Right renal cortex interstitium (tissue), 3 donors: Measurements from ENCODE around the gene CMTM7. TPM values are rescaled to one million over a fixed set of nuclear protein-coding genes. Genes with fewer than 3 reads are reported as not detected.

Experiments used
- DNase-seq, 3 donors: peaks; one replicate each; pipeline ENCODE4 v3.0.0-alpha.2; 2013; ENCODE audit warnings: low read depth in 3 of 3, low spot score in 2 of 3
- polyA plus RNA-seq, 3 donors: library from polyadenylated mRNA; unstranded; fragments of 120-200 nt; gene quantifications; one replicate each; pipeline ENCODE4 v1.2.1, GENCODE V29; 2013; ENCODE audit not compliant: insufficient read length in 3 of 3

Gene CMTM7, protein sequence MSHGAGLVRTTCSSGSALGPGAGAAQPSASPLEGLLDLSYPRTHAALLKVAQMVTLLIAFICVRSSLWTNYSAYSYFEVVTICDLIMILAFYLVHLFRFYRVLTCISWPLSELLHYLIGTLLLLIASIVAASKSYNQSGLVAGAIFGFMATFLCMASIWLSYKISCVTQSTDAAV
- polyA plus RNA-seq = 10 to 100 TPM; 42.3 to 47.7 (median 43.8) TPM

DNA sequence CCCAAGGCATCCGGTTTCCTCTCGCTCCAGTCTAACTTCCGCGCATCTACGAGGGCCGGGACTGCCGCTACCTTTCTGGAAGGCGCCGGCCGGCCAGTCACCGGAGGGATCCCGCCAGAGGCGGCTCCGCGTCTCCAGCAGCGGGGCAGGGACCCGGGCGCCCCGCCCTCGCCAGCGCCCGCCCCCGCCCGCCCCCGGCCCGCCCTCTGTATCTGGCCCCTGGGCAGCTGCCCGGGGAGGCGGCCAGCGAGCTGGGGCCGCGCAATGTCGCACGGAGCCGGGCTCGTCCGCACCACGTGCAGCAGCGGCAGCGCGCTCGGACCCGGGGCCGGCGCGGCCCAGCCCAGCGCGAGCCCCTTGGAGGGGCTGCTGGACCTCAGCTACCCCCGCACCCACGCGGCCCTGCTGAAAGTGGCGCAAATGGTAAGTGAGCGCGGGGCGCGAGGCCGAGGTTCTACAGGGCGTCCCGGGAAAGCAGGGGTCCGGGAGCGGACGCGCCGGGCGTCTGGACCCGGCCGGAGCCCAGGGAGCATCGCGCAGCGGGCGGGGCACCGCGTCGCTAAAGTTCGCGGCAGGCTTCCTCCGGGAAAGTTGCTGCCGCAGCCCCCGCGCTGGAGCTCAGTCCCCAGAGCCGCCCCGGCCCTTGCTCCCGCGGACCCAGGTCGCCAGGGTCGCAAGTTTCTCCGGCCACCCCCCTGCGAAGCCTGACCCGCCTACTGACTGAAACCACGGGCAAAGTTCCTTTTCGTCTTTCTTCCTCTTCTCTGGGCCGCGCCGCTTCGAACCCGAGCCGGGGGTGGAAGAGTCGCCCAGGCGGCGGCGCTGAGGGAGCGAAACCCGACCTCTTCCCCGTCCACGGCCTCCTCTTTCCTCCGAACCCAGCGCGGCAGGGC, at the start of gene CMTM7:
Gene CMTM7, plus strand, starts transcription at position 211 of the 893 bp plus-strand sequence. Its CDS starts 54 bp downstream, at position 265.
- DNase-seq = peak in 1 of 3 donors; percentile 57

- DNase-seq = no peak
Observed at GRCh38 chr3:32347343-32348125, 44.1 kb upstream of the CMTM7 start.

- no peak for DNase-seq
Observed at GRCh38 chr3:32349184-32349583, 42.5 kb upstream of the CMTM7 start.

GRCh38 chr3:32352563-32352962, 39.1 kb upstream of the CMTM7 start:
- no peak for DNase-seq

DNA sequence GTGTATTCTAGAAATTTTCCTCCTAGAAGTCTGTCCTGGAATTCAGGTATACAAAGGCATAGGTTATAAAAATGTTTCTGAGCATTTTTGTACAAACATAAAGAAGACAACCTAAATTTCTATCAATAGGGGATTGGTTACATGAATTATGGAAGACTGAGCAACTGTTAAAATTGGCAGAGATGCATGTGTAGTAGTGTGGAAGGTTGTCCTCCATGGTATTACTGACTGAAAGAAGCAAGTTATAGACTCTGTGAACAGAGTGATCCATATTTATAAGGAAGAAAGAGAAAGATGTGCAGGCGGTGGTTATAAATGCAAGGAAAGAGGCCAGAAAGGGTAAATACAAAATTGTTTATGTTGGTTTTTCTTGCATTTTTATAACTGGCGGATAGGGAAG, 38.3 kb upstream of the CMTM7 start:
- DNase-seq = no peak

GRCh38 chr3:32354362-32354778, 37.3 kb upstream of the CMTM7 start:
- no peak for DNase-seq

GRCh38 chr3:32355751-32356291, 35.8 kb upstream of the CMTM7 start:
- no peak for DNase-seq

DNA sequence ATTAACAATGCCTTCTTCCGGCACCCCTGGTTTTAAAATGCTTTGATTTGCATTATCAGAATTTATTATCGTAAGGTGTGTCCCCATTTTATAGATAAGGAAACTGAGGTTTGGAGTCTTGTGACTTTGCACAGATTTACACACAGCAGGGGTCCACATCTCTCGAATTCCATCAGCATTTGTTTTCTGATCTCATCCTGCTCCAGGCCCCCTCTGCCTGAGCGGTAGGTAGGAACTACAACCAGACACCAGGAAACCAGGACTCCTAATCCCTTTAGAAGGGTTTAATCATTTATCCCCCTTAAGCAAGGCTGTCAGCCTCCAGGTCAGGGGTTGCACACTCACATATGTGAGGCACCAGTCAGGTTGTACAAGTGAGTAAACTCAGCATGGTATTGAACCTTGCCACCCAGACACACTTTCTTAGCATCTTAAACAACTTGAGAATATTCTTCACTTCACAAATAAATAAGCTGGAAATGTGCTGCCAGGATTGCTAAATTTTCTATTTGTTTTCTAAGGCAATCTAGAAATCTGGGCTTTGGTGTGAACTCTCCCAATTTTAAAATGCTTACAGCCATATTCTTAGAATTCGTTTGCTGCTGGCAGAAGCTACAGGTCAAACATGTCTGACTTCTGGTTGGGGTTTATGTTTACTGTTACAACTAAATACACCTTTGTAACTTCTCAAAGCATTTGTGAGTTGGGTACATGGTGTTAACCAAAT, 31.7 kb upstream of the CMTM7 start:
- DNase-seq = no peak

- DNase-seq = no peak
Observed at GRCh38 chr3:32360493-32360827, 31.2 kb upstream of the CMTM7 start.

DNA sequence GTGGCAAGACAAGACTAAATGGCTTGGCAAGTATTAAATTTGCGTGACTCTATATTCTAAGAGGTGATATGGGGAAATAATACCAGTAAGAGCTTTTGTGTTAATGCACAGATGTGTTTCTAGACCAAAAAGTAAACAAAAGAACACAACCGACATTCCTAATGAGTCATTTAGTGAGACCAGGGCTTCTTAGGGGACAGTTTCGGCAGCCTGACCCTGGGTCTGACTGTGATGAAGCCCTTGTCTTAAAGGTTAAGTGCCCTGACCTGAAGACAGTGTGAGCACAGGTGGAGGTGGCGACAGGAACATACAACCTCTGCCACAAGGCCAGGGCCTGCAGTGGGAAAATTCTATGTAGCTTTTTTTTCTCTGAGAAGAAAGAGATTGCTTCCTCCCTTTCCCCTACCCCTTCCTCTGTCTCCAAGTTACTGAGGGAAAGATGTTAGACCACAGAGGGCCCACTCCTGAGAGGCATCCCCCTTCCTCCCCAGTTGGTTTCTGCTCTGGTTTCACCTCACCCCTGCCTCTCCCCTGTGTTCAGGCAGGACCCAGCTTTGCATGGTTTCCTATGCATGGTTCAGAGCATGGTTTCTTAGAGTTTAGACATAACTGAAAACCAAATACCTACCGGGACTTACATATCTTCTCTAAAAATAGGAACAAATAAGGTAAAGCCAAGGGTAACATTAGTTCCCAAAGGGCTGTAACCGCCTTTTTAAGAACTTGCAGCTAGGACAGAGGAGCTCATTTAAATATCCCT, 24.8 kb upstream of the CMTM7 start:
- DNase-seq = no peak

GRCh38 chr3:32367442-32367841, 24.2 kb upstream of the CMTM7 start:
- DNase-seq = no peak

- no peak for DNase-seq
Observed at GRCh38 chr3:32371461-32372212, 20.0 kb upstream of the CMTM7 start.

GRCh38 chr3:32372213-32372490, 19.5 kb upstream of the CMTM7 start:
- DNase-seq = no peak

GRCh38 chr3:32373276-32373675, 18.4 kb upstream of the CMTM7 start:
- no peak for DNase-seq

DNA sequence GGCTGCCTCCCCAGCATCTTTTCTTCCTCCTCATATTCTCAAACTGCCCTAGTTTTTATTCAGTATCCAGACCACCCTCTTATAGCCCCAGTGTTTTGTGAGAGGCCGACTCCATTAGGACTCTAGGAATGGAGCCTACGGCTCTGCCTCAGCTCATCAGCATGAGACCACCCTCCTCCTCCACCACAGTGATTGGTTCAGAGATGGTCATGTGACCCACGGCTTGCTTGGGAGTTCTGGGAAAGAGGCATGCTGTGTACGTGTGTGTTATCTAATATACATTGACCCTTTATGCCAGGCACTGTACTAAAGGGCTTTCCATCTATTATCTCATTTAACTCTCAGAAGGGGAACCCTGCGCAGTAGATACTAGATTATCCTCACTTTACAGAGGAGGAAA, 17.8 kb upstream of the CMTM7 start:
- DNase-seq = no peak

GRCh38 chr3:32374788-32375595, 16.7 kb upstream of the CMTM7 start:
- DNase-seq = peak; percentile 69 to 75 (median 73)

DNA sequence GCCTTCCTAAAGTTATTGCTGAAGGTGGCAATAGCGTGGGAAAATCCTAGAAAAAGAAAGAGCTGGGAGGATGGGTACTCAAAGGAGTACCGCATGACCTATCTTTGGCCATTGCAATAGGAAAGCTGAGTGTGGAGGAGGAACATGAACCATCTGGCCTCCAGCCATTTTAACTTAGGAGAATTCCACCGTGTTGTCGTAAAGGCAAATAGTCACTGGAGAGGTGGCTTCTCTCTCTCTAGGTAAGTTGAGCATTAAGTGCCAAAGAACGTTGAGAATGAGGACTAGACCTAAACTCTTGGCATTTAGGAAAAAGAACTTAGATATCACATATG, 16.1 kb upstream of the CMTM7 start:
- no peak for DNase-seq

DNA sequence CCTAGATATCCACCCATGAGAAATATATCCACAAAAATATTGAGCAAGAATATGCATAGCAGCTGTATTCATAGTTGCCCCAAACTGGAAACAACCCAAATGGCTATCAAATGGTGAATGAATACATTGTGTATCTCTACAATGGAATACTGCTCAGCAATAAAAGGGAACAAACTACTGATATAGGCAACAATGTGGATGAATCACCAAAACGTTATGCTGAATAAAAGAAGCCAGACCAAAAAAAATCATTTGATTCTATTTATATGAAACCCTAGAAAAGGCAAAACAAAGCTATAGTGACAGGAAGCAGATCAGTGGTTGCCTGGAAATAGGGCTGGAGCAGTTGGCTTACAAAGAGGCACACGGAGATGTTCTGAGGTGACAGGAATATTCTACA, 15.5 kb upstream of the CMTM7 start:
- DNase-seq = no peak
